ENCODE data around the gene ZNF639. TPM values are rescaled to one million over a fixed set of nuclear protein-coding genes. Genes with fewer than 3 reads are reported as not detected.
A peak's percentile ranks its signal among the peaks of the same experiment; 100 is the strongest.

The ZNF639 gene
- total RNA-seq, 1 experiment from 2014 or later: 60.4 TPM

DNA sequence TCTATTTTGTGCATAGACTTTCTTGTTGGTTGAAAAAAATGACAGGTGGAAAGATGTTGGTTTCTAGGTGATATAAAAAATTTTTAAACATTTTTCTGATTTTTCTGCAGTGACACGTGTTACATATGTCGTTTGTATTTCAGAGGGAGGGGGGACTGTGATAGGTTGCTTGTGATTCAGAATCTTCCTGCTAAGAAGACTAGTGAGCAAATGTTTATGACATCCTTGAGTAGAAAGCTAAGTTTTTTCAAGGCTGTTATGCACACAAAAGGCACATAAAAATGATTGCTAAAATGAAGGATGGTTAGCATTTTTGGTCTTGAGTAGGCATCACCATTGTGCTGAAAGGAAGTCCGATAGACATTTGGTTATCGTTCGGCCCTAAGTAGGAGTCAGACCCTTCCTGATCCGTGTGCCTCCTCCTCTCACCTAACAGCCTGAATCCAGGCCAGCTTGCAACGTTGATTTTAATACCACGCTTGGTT is 1.5 kb downstream of the ZNF639 start:
- Histone ChIP-seq H3K9me2 (replicated peaks; ENCODE audit: low read length) (no peaks in the 10 kb centered on the region), H3K27ac (ENCODE audit: low read length) (peak overlapping the region; percentile 68), H3K4me2 (ENCODE audit: low read length) (peak overlapping the region; percentile 82), H2AFZ (ENCODE audit: low read length) (no peak overlapping the region), H3K79me2 (ENCODE audit: low read length) (peaks cover 62% of the 10 kb centered on the region), H3K9ac (ENCODE audit: low read length) (peak overlapping the region; percentile 93), H3F3A (ENCODE audit: low read length, unreplicated experiment) (no peaks in the 10 kb centered on the region), H3K27me3 (ENCODE audit: low read length) (no peaks in the 10 kb centered on the region), H3K4me1 (ENCODE audit: insufficient read depth, low read length) (peaks cover 17% of the 10 kb centered on the region; the same call in 1 of the 2 replicates), H3K36me3 (ENCODE audit: low read depth, low read length) (peaks cover 23% of the 10 kb centered on the region), H3K9me3 (ENCODE audit: low read length) (no peaks in the 10 kb centered on the region), H4K20me1 (ENCODE audit: low read length) (peaks cover 11% of the 10 kb centered on the region), H3K4me3 (ENCODE audit: low read length) (peak overlapping the region; percentile 82)
- POLR2A ChIA-PET (ENCODE audit: unreplicated experiment): no interaction called here
- TF ChIP-seq EZH2phosphoT487 (IDR thresholded peaks at IDR 0.05; ENCODE audit: borderline replicate concordance, low read length): no peak
- BruUV-seq (replicated peaks): TSS peak; percentile 49
- ATAC-seq (no peak), DNase-seq (peak; percentile 42)
- intact Hi-C loops (cut with micrococcal nuclease): loop anchor here (2.0 to 5.0 kb wide), 2 partner anchors 22 to 887 kb away; partner anchors contain the start of gene MFN1
- CTCF ChIA-PET: interaction anchor here (0.7 kb wide), 1 partner anchor 103 kb away, joined by 4 read pairs; no protein-coding TSS in a partner anchor

GRCh38 chr3:179330438-179330837 is 7.6 kb downstream of the ZNF639 start:
- no TSS peak for BruUV-seq (replicated peaks)
- Histone ChIP-seq H3K9me3 (ENCODE audit: low read length) (no peaks in the 10 kb centered on the region), H3K9ac (ENCODE audit: low read length) (no peak overlapping the region), H3K27ac (ENCODE audit: low read length) (no peak overlapping the region), H3K9me2 (replicated peaks; ENCODE audit: low read length) (no peaks in the 10 kb centered on the region), H2AFZ (ENCODE audit: low read length) (no peak overlapping the region), H3K79me2 (ENCODE audit: low read length) (peaks cover 42% of the 10 kb centered on the region), H3K4me2 (ENCODE audit: low read length) (no peak overlapping the region), H3K36me3 (ENCODE audit: low read depth, low read length) (peaks cover 72% of the 10 kb centered on the region), H3K4me1 (ENCODE audit: insufficient read depth, low read length) (no peaks in the 10 kb centered on the region), H3K27me3 (ENCODE audit: low read length) (no peaks in the 10 kb centered on the region), H3F3A (ENCODE audit: low read length, unreplicated experiment) (no peaks in the 10 kb centered on the region), H4K20me1 (ENCODE audit: low read length) (no peaks in the 10 kb centered on the region), H3K4me3 (ENCODE audit: low read length) (no peak overlapping the region)
- intact Hi-C loops (cut with micrococcal nuclease): no loop called here
- ATAC-seq (no peak), DNase-seq (no peak)
- POLR2A ChIA-PET (ENCODE audit: unreplicated experiment): interaction anchor here (0.6 kb wide), 1 partner anchor 183 kb away, joined by 7 read pairs; no protein-coding TSS in a partner anchor
- TF ChIP-seq EZH2phosphoT487 (IDR thresholded peaks at IDR 0.05; ENCODE audit: borderline replicate concordance, low read length) (no peak), EZH2 (IDR thresholded peaks at IDR 0.05; ENCODE audit: low read length, unreplicated experiment) (no peak)
- TF ChIP-seq, protein P1, sequence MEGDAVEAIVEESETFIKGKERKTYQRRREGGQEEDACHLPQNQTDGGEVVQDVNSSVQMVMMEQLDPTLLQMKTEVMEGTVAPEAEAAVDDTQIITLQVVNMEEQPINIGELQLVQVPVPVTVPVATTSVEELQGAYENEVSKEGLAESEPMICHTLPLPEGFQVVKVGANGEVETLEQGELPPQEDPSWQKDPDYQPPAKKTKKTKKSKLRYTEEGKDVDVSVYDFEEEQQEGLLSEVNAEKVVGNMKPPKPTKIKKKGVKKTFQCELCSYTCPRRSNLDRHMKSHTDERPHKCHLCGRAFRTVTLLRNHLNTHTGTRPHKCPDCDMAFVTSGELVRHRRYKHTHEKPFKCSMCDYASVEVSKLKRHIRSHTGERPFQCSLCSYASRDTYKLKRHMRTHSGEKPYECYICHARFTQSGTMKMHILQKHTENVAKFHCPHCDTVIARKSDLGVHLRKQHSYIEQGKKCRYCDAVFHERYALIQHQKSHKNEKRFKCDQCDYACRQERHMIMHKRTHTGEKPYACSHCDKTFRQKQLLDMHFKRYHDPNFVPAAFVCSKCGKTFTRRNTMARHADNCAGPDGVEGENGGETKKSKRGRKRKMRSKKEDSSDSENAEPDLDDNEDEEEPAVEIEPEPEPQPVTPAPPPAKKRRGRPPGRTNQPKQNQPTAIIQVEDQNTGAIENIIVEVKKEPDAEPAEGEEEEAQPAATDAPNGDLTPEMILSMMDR (conservative IDR thresholded peaks at IDR 0.05; ENCODE audit: low read depth, low read length): no peak
- CTCF ChIA-PET: no interaction called here

- no peaks in the 10 kb centered on the region for H4K20me1 ChIP-seq (ENCODE audit: low read length)
- no peaks in the 10 kb centered on the region for H3K9me2 ChIP-seq (replicated peaks; ENCODE audit: low read length)
- no peak overlapping the region for H3K9ac ChIP-seq (ENCODE audit: low read length)
- no peak overlapping the region for H3K4me2 ChIP-seq (ENCODE audit: low read length)
- H3K4me1 ChIP-seq (ENCODE audit: insufficient read depth, low read length): no peaks in the 10 kb centered on the region
- intact Hi-C loops (cut with micrococcal nuclease): no loop called here
- no peak overlapping the region for H3K27ac ChIP-seq (ENCODE audit: low read length)
- H3K79me2 ChIP-seq (ENCODE audit: low read length): peaks cover 25% of the 10 kb centered on the region
- H3K36me3 ChIP-seq (ENCODE audit: low read depth, low read length): peaks cover 79% of the 10 kb centered on the region
- ChIA-PET CTCF (no interaction called here), POLR2A (ENCODE audit: unreplicated experiment) (no interaction called here)
- H3K9me3 ChIP-seq (ENCODE audit: low read length): no peaks in the 10 kb centered on the region
- no TSS peak for BruUV-seq (replicated peaks)
- no peaks in the 10 kb centered on the region for H3K27me3 ChIP-seq (ENCODE audit: low read length)
- ATAC-seq (no peak), DNase-seq (no peak)
- TF ChIP-seq EZH2phosphoT487 (IDR thresholded peaks at IDR 0.05; ENCODE audit: borderline replicate concordance, low read length) (no peak), EZH2 (IDR thresholded peaks at IDR 0.05; ENCODE audit: low read length, unreplicated experiment) (no peak)
- TF ChIP-seq, protein P1 (conservative IDR thresholded peaks at IDR 0.05; ENCODE audit: low read depth, low read length): no peak
- no peaks in the 10 kb centered on the region for H3F3A ChIP-seq (ENCODE audit: low read length, unreplicated experiment)
- no peak overlapping the region for H2AFZ ChIP-seq (ENCODE audit: low read length)
- H3K4me3 ChIP-seq (ENCODE audit: low read length): no peak overlapping the region
Measured at GRCh38 chr3:179332240-179332639, 9.4 kb downstream of the ZNF639 start.

All from PC-3 (cell line).